ENCODE data around the gene MDM2. TPM values are rescaled to one million over a fixed set of nuclear protein-coding genes. Genes with fewer than 3 reads are reported as not detected.

MDM2 gene
- total RNA-seq, 2 donors from 2014 or later = 36.1 to 95.6 TPM

GRCh38 chr12:68888243-68888642 lies 80.3 kb downstream of the MDM2 start:
- no peaks in the 10 kb centered on the region for H3K9me3 ChIP-seq
- DNase-seq (ENCODE audit: low spot score) = no peak
- H3K4me1 ChIP-seq (replicated peaks) = no peaks in the 10 kb centered on the region
- intact Hi-C loops (cut with DNase I) = no loop called here
- no peak for TF ChIP-seq CTCF (IDR thresholded peaks at IDR 0.05)
- TF ChIP-seq POLR2A (IDR thresholded peaks at IDR 0.05) = no peak
- no peak for TF ChIP-seq POLR2AphosphoS5 (IDR thresholded peaks at IDR 0.05)
- H3K36me3 ChIP-seq = no peaks in the 10 kb centered on the region
- no peaks in the 10 kb centered on the region for H3K27me3 ChIP-seq (replicated peaks; ENCODE audit: insufficient read depth)
- H3K4me3 ChIP-seq = no peak overlapping the region
- H3K27ac ChIP-seq = no peak overlapping the region

GRCh38 chr12:68890701-68891113 lies 82.7 kb downstream of the MDM2 start:
- no peaks in the 10 kb centered on the region for H3K4me1 ChIP-seq (replicated peaks)
- no peak for DNase-seq (ENCODE audit: low spot score)
- no peak overlapping the region for H3K4me3 ChIP-seq
- no peaks in the 10 kb centered on the region for H3K36me3 ChIP-seq
- no peaks in the 10 kb centered on the region for H3K27me3 ChIP-seq (replicated peaks; ENCODE audit: insufficient read depth)
- TF ChIP-seq CTCF (IDR thresholded peaks at IDR 0.05) (no peak), POLR2AphosphoS5 (IDR thresholded peaks at IDR 0.05) (no peak), POLR2A (IDR thresholded peaks at IDR 0.05) (no peak)
- no peaks in the 10 kb centered on the region for H3K9me3 ChIP-seq
- 69% methylated on average over 4 of the region's 4 CpGs for WGBS
- H3K27ac ChIP-seq = peak overlapping the region; percentile 17 to 53
- intact Hi-C loops (cut with DNase I) = no loop called here

GRCh38 chr12:68891141-68891540 lies 83.2 kb downstream of the MDM2 start:
- Histone ChIP-seq H3K36me3 (no peaks in the 10 kb centered on the region), H3K4me1 (replicated peaks) (no peaks in the 10 kb centered on the region), H3K4me3 (no peak overlapping the region), H3K27me3 (replicated peaks; ENCODE audit: insufficient read depth) (no peaks in the 10 kb centered on the region), H3K27ac (no peak overlapping the region), H3K9me3 (no peaks in the 10 kb centered on the region)
- TF ChIP-seq CTCF (IDR thresholded peaks at IDR 0.05) (no peak), POLR2AphosphoS5 (IDR thresholded peaks at IDR 0.05) (no peak), POLR2A (IDR thresholded peaks at IDR 0.05) (no peak)
- DNase-seq (ENCODE audit: low spot score) = no peak
- intact Hi-C loops (cut with DNase I) = no loop called here
- WGBS = 75% methylated on average over 6 of the region's 6 CpGs

- 96% methylated on average over 2 of the region's 2 CpGs for WGBS
- H3K4me1 ChIP-seq (replicated peaks) = no peaks in the 10 kb centered on the region
- H3K9me3 ChIP-seq = no peaks in the 10 kb centered on the region
- intact Hi-C loops (cut with DNase I) = no loop called here
- H3K27me3 ChIP-seq (replicated peaks; ENCODE audit: insufficient read depth) = no peaks in the 10 kb centered on the region
- no peak overlapping the region for H3K27ac ChIP-seq
- DNase-seq (ENCODE audit: low spot score) = no peak
- no peak overlapping the region for H3K4me3 ChIP-seq
- H3K36me3 ChIP-seq = no peaks in the 10 kb centered on the region
- TF ChIP-seq POLR2AphosphoS5 (IDR thresholded peaks at IDR 0.05) (no peak), CTCF (IDR thresholded peaks at IDR 0.05) (no peak), POLR2A (IDR thresholded peaks at IDR 0.05) (no peak)
Observed at GRCh38 chr12:68893201-68893600, 85.2 kb downstream of the MDM2 start.

GRCh38 chr12:68893741-68894140 lies 85.8 kb downstream of the MDM2 start:
- DNase-seq (ENCODE audit: low spot score) = no peak
- no peak overlapping the region for H3K4me3 ChIP-seq
- no peak overlapping the region for H3K27ac ChIP-seq
- no peaks in the 10 kb centered on the region for H3K9me3 ChIP-seq
- TF ChIP-seq POLR2A (IDR thresholded peaks at IDR 0.05) (no peak), POLR2AphosphoS5 (IDR thresholded peaks at IDR 0.05) (no peak), CTCF (IDR thresholded peaks at IDR 0.05) (no peak)
- WGBS = 92% methylated on average over 3 of the region's 3 CpGs
- no peaks in the 10 kb centered on the region for H3K4me1 ChIP-seq (replicated peaks)
- H3K27me3 ChIP-seq (replicated peaks; ENCODE audit: insufficient read depth) = no peaks in the 10 kb centered on the region
- intact Hi-C loops (cut with DNase I) = no loop called here
- H3K36me3 ChIP-seq = no peaks in the 10 kb centered on the region
